Panc1 (cell line): ENCODE measurements around the gene LGALS1. TPM values are rescaled to one million over a fixed set of nuclear protein-coding genes. Genes with fewer than 3 reads are reported as not detected.

ENCODE experiments used
- ATAC-seq: fragments of 200-7000 bp; cut with Tn5 transposase; 2 replicates; pipeline ENCODE4 v1.9.1; 2020; ENCODE audit warnings: mild to moderate bottlenecking, moderate library complexity
- BruUV-seq: library from RNA; stranded (reverse); fragments of 400-500 nt; replicated peaks from 2 replicates; lab custom pipeline; 2021; lab: Mats Ljungman, UMichigan
- CTCF ChIA-PET: fragments of 300-600 bp; sonication (Branson Sonifier 250); formaldehyde crosslinking; loops from one replicate; lab custom pipeline; 2022; ENCODE audit warnings: antibody characterized with exemption; lab: Charles Lee
- POLR2A ChIA-PET: fragments of 300-600 bp; sonication (Branson Sonifier 250); formaldehyde crosslinking; loops from one replicate; lab custom pipeline; 2022; ENCODE audit warnings: antibody characterized with exemption; lab: Charles Lee
- DNase-seq: peaks from one replicate; pipeline ENCODE4 v3.0.0-alpha.2; 2010; ENCODE audit warnings: low read depth, low spot score
- H3K27ac ChIP-seq: 2 replicates; pipeline ENCODE4 v1.5.1; 2011; ENCODE audit warnings: mild to moderate bottlenecking, low read length, inconsistent platforms
- H3K27me3 ChIP-seq: fragments of 200-500 bp; sonication (Bioruptor generic); 2 replicates; pipeline ENCODE4 v1.6.0; 2014; ENCODE audit warnings: low read length, inconsistent platforms; ENCODE audit not compliant: control insufficient read depth, insufficient read depth
- H3K36me3 ChIP-seq: fragments of 200-500 bp; sonication (Bioruptor generic); 2 replicates; pipeline ENCODE4 v1.5.1; 2014; ENCODE audit warnings: inconsistent platforms, mild to moderate bottlenecking, low read length, moderate library complexity; ENCODE audit not compliant: control insufficient read depth, insufficient read depth
- H3K4me1 ChIP-seq: 2 replicates; pipeline ENCODE4 v1.5.1; 2011; ENCODE audit warnings: inconsistent platforms, mild to moderate bottlenecking, low read length, moderate library complexity; ENCODE audit not compliant: control insufficient read depth, insufficient read depth
- H3K4me3 ChIP-seq, 2 experiments: 2 replicates each; pipeline ENCODE4 v1.5.1; 2011 to 2012; ENCODE audit warnings: low read depth in 2 of 2, low read length in 2 of 2, mild to moderate bottlenecking in 2 of 2, inconsistent platforms in 1 of 2, moderate library complexity in 1 of 2
- H3K9me3 ChIP-seq: fragments of 200-500 bp; sonication (Bioruptor generic); 2 replicates; pipeline ENCODE4 v1.5.1; 2014; ENCODE audit warnings: low read depth, mild to moderate bottlenecking, inconsistent platforms, low read length, moderate library complexity; ENCODE audit not compliant: control insufficient read depth, insufficient read depth
- POLR2AphosphoS5 ChIP-seq: IDR thresholded peaks from 2 replicates; pipeline ENCODE4 v1.6.1; 2012; ENCODE audit warnings: mild to moderate bottlenecking, low read depth, low read length, moderate library complexity
- SIN3A ChIP-seq: IDR thresholded peaks from 2 replicates; pipeline ENCODE4 v1.6.1; 2012; ENCODE audit warnings: low read depth, mild to moderate bottlenecking, low read length, moderate library complexity, borderline replicate concordance; ENCODE audit not compliant: insufficient read depth
- TCF7L2 ChIP-seq: IDR thresholded peaks from 2 replicates; pipeline ENCODE4 v1.6.1; 2011; ENCODE audit warnings: mild to moderate bottlenecking, low read depth, low read length, inconsistent platforms
- in situ Hi-C: cut with HindIII; loops from 2 replicates; pipeline ENCODE4 v1.10.0; 2016; ENCODE audit warnings: low sequenced_read_pairs, low pct_unique_long_range_greater_than_20kb
- intact Hi-C: fragments of 100-400 bp; cut with micrococcal nuclease; formaldehyde crosslinking; loops from one replicate; pipeline ENCODE4 v1.10.0; 2022; ENCODE audit not compliant: unreplicated experiment
- total RNA-seq: library from RNA; stranded (reverse); gene quantifications from one replicate; pipeline ENCODE4 v1.2.1, GENCODE V29; 2021; ENCODE audit not compliant: unreplicated experiment
- TF ChIP-seq, protein P1 (sequence below): fragments of 450-650 bp; IDR thresholded peaks from 2 replicates; pipeline ENCODE4 v1.5.1; 2017; ENCODE audit warnings: mild to moderate bottlenecking
- TF ChIP-seq, protein P2 (sequence below), 2 experiments: IDR thresholded peaks; 2 replicates each; pipeline ENCODE4 v1.6.1; 2011 to 2012; ENCODE audit warnings: low read depth in 2 of 2, control low read depth in 1 of 2, low read length in 1 of 2, mild to moderate bottlenecking in 1 of 2, moderate library complexity in 1 of 2; ENCODE audit not compliant: insufficient read depth in 1 of 2

The LGALS1 gene
- total RNA-seq, 1 experiment from 2014 or later, result 1,518 TPM

DNA sequence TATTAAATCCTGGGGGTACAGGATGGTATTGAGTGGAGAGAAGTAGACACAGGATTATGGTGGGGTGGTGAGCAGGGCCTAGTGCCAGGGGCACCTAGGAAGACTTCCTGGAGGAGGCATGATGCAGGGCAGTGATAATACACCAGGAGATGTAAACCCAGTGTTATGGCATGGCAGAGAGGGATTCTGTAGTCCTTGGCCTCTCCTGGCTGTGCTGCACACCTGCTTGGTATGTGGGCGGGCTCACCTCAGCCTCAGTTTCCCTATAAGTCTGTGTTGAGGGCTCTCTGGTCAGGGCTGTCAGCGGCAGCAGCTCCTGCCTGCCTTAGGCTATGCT, 14.8 kb upstream of the LGALS1 start:
- Histone ChIP-seq H3K9me3 (no peaks in the 10 kb centered on the region), H3K27me3 (no peaks in the 10 kb centered on the region), H3K4me3 (peak overlapping the region in 1 of 2 experiments; percentile 74; a peak in 1 of 4 replicates), H3K36me3 (no peaks in the 10 kb centered on the region), H3K27ac (no peak overlapping the region), H3K4me1 (peaks cover 17% of the 10 kb centered on the region)
- intact Hi-C loops, result no loop called here
- in situ Hi-C loops, result no loop called here
- ATAC-seq, result no peak
- BruUV-seq, result no TSS peak
- ChIA-PET POLR2A (interaction anchor here (0.5 to 1.4 kb wide), 3 partner anchors 15 to 58 kb away, joined by 4 to 9 read pairs (median 6); partner anchors contain the start of gene LGALS1), CTCF (interaction anchor here (2.1 kb wide), 1 partner anchor 20 kb away, joined by 11 read pairs; no protein-coding TSS in a partner anchor)
- TF ChIP-seq TCF7L2, result no peak
- TF ChIP-seq, protein P1, sequence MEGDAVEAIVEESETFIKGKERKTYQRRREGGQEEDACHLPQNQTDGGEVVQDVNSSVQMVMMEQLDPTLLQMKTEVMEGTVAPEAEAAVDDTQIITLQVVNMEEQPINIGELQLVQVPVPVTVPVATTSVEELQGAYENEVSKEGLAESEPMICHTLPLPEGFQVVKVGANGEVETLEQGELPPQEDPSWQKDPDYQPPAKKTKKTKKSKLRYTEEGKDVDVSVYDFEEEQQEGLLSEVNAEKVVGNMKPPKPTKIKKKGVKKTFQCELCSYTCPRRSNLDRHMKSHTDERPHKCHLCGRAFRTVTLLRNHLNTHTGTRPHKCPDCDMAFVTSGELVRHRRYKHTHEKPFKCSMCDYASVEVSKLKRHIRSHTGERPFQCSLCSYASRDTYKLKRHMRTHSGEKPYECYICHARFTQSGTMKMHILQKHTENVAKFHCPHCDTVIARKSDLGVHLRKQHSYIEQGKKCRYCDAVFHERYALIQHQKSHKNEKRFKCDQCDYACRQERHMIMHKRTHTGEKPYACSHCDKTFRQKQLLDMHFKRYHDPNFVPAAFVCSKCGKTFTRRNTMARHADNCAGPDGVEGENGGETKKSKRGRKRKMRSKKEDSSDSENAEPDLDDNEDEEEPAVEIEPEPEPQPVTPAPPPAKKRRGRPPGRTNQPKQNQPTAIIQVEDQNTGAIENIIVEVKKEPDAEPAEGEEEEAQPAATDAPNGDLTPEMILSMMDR, result no peak
- TF ChIP-seq POLR2AphosphoS5, result no peak
- TF ChIP-seq SIN3A, result no peak
- TF ChIP-seq, protein P2, sequence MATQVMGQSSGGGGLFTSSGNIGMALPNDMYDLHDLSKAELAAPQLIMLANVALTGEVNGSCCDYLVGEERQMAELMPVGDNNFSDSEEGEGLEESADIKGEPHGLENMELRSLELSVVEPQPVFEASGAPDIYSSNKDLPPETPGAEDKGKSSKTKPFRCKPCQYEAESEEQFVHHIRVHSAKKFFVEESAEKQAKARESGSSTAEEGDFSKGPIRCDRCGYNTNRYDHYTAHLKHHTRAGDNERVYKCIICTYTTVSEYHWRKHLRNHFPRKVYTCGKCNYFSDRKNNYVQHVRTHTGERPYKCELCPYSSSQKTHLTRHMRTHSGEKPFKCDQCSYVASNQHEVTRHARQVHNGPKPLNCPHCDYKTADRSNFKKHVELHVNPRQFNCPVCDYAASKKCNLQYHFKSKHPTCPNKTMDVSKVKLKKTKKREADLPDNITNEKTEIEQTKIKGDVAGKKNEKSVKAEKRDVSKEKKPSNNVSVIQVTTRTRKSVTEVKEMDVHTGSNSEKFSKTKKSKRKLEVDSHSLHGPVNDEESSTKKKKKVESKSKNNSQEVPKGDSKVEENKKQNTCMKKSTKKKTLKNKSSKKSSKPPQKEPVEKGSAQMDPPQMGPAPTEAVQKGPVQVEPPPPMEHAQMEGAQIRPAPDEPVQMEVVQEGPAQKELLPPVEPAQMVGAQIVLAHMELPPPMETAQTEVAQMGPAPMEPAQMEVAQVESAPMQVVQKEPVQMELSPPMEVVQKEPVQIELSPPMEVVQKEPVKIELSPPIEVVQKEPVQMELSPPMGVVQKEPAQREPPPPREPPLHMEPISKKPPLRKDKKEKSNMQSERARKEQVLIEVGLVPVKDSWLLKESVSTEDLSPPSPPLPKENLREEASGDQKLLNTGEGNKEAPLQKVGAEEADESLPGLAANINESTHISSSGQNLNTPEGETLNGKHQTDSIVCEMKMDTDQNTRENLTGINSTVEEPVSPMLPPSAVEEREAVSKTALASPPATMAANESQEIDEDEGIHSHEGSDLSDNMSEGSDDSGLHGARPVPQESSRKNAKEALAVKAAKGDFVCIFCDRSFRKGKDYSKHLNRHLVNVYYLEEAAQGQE (IDR thresholded peaks at IDR 0.05; ENCODE audit: insufficient read depth in 1 of 2, low read depth in 2 of 2, low read length in 1 of 2), result no peak
- no peak for DNase-seq

DNA sequence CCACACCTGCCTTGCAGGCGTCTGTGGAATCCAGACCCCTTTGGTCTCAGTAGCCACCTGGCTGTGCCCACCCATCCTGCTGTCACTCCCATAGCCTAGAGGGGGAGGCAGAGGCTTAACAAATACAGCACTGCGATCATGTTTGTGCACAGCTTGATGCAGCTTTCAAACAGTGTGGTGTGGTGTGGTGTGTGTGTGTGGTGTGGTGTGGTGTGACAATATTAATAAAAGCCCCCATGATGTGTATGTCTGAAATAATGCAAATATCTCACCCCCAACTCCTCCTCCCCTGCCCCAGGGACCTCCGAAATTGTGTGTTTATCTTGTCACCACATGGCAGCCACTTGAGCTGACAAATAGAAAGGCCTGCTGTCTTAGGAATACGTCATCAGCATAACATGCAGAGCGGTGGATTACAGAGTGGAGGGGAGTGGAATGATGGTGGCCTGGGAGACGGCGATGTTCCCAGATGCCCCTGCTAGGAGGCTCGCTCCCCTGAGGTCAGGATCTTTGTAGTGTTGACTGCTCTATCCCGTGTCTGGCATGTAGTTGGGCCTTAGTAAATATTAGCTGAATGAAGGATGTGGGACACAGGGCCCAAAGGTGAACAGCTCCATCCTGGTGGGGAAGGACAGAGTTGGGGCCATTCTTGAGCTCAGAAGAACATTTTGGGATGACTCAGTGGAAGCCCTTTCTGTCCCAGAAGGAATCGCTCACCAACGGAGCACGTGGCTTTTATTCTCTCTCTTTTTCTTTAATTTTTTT, 14.1 kb upstream of the LGALS1 start:
- Histone ChIP-seq H3K9me3 (no peaks in the 10 kb centered on the region), H3K4me1 (peaks cover 17% of the 10 kb centered on the region), H3K4me3 (no peak overlapping the region), H3K27me3 (no peaks in the 10 kb centered on the region), H3K36me3 (no peaks in the 10 kb centered on the region), H3K27ac (no peak overlapping the region)
- intact Hi-C loops, result no loop called here
- ChIA-PET CTCF (interaction anchor here (0.6 to 2.1 kb wide), 2 partner anchors 18 to 20 kb away, joined by 3 to 11 read pairs; no protein-coding TSS in a partner anchor), POLR2A (interaction anchor here (0.5 to 1.4 kb wide), 5 partner anchors 14 to 71 kb away, joined by 4 to 10 read pairs (median 8); partner anchors contain the start of gene LGALS1)
- DNase-seq, result no peak
- BruUV-seq, result TSS peak; percentile 82
- in situ Hi-C loops, result no loop called here
- TF ChIP-seq TCF7L2 (no peak), SIN3A (no peak)
- ATAC-seq, result 0 out of 2 replicates have a peak, but pooled peaks have one; percentile 36
